LNCAP (cell line): ENCODE data around the gene POLD1.

ENCODE experiments used
- TF ChIP-seq, protein P1 (sequence below): fragments of 450-650 bp; IDR thresholded peaks from 2 replicates; pipeline ENCODE4 v1.5.1; 2017; ENCODE audit warnings: mild to moderate bottlenecking

The POLD1 gene

DNA sequence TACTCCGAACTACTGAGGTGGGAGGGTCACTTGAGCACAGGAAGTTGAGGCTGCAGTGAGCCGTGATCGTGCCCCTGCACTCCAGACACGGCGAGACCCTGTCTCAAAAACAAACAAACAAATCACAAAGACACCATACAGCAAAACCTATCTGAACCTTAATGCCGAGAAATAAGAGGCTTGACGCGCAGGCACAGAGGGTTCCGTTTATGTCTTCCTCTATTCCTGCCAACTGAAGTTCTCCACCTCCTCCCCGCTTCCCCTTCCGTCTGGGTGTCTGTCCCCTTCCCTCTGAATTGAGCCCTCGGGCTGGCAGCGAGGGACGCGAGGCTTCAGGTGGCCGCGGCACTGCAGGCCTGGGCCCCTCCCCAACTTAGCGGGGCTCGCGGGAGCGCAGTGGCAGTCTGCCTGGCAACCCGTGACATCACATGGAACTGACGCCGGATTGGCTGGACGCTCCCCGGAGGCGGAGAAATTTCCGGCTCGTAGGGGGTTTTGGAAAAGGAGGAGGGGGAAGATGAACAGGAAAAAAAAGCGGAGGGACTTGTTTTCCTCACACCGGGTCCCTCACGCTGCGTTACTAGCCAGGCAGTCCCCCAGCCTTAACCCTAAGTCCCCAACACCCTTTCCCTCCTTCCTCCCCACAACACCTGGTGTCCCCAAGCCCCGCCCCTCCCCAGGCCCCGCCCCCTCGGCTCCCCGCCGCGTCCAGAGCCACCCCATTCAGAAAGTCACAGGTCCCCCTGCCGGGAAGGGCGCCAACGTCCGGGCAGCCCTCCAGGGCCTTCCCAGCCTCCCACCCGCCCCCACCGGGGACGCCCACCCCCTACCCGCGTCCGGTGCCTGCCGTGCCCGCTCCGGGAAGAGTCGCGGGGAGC, 47.4 kb downstream of the POLD1 start:
- TF ChIP-seq, protein P1, sequence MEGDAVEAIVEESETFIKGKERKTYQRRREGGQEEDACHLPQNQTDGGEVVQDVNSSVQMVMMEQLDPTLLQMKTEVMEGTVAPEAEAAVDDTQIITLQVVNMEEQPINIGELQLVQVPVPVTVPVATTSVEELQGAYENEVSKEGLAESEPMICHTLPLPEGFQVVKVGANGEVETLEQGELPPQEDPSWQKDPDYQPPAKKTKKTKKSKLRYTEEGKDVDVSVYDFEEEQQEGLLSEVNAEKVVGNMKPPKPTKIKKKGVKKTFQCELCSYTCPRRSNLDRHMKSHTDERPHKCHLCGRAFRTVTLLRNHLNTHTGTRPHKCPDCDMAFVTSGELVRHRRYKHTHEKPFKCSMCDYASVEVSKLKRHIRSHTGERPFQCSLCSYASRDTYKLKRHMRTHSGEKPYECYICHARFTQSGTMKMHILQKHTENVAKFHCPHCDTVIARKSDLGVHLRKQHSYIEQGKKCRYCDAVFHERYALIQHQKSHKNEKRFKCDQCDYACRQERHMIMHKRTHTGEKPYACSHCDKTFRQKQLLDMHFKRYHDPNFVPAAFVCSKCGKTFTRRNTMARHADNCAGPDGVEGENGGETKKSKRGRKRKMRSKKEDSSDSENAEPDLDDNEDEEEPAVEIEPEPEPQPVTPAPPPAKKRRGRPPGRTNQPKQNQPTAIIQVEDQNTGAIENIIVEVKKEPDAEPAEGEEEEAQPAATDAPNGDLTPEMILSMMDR: no peak

DNA sequence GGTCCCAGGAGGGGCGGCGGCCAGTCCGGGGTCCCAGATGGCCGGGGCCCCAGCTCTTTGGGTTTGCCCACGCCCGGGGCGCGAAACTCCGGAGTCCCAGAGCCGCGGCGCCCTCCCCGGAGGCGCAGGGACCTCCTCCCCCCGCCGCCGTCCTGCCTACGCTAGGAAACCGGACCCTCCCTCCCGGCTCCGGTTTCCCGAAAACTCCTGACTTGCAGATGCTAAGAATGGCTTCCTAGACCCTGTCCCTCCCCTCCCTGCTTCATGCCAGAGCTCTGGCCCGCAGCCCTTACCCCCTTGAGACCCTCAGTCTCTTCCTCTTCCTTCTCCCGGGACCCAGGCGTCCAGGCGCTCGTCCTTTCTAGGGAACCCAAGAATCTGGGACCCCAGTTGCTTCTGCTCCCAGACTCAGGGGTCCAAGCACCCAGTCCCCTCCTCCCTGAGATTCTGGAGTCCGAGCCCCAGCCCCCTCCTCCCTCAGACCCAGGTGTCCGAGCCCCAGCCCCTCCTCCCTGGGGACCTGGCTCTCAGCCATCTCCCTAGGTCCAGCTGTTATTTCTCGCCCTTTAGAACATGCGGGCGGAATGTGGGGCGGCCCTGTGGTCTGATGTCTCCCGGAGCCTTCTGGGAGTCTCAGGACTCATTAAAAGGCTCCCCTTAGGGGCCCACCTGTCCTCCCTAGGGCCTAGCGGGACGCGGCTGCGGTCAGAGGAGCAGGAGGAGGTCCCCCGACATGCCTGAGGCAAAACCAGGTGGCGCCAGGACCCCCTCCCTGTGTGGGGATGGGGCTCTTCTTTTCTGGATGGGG, 48.3 kb downstream of the POLD1 start, which contains the start of gene MYBPC2:
MYBPC2 (plus strand) TSS at position 672 of the 808 bp plus-strand sequence; CDS start at position 734, 62 bp downstream.
- TF ChIP-seq, protein P1: no peak

DNA sequence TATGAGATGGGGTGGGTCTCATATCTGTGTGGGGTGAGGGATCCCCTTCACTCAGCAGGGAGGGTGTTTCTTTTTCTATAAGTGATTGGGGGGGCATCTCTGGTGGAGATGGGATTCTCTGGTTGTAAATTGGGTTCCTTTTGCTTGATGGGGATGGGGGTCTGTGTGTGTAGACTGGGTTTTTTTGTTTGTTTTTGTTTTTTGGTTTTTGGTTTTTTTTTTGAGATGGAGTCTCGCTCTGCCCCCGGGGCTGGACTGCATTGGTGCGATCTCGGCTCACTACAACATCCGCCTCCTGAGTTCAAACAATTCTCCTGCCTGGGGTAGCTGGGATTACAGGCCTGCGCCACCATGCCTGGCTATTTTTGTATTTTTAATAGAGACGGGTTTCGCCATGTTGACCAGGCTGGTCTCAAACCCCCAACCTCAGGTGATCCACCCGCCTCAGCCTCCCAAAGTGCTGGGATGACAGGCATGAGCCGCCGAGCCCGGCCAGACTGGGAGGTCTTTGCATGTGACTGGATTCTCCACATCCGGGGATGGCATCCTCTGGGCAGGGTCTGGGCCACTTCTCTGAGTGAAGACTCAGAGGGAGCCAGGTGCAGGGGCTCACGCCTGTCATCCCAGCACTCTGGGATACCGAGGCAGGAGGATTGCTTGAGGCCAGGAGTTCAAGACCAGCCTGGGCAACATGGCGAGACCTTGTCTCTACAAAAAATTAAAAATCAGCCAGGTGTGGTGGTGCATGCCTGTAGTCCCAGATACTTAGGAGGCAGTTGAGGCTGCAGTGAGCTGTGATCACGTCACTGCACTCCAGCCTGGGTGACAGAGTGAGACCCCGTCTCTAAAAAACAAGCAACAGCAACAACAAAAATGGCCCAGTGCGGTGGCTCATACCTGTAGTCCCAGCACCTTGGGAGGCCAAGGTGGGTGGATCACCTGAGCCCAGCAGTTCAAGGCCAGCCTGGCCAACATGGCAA, 49.3 kb downstream of the POLD1 start:
- TF ChIP-seq, protein P1: no peak

DNA sequence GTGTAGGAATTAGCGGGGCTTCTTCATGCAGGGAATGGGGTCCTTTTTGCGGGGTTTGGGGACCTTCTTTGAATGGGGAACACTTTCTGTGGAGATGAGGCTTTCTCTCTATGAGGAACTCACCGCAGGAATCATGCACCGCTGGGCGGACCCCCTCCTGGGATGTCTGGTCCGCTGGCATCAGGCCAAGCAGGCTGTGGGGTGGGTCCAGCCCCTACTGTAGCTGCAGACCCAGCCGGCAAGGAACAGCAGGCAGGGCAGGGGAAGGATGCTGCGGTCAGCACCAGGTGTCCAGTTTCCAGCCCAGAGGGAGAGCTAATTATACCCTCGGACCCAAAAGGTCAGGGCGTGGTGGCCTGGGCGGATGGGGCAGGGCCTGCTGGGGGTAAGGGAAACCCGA, 50.4 kb downstream of the POLD1 start:
- TF ChIP-seq, protein P1: no peak

DNA sequence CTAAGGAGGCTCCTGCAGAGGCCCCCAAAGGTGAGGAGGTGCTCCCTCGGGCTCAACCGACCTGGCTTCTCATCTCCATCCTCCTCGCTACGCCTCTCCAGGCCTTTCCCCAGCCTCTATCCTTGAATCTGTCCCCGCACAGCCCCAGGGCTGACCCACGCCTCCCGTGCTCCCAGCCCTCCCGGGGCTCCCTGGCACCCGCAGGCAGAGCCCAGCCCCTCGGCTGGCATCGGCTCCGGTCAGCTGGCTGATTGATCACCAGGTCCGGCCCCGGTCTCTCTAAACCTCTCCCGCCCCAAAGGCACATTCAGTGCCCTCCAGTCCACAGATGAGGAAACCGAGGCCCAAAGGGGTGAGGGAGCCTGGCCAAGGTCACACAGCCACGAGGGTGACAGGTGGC, 51.1 kb downstream of the POLD1 start:
- TF ChIP-seq, protein P1: no peak

DNA sequence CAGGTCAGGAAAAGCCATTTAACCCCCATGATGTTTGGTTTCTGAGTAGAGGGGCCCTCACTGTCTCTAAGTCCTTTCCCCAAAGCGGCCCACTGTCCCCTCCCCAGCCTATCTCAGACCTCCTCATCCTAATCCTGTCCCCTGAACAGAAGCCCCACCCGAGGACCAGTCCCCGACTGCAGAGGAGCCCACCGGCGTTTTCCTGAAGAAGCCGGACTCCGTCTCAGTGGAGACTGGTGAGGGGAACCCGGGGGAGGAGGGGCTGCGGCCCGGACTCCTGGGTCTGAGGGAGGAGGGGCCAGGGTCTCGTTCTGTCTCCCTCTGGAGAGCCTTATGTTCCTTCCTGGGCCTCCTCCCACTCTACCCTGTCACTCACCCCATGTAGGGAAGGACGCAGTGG, 51.5 kb downstream of the POLD1 start:
- TF ChIP-seq, protein P1: no peak
